SK-N-MC (cell line): Measurements from ENCODE around the gene LITAF.

Source experiments
- DNase-seq: peaks from one replicate; pipeline ENCODE4 v3.0.0-alpha.2; 2011; ENCODE audit warnings: low read depth, low spot score
- H3K27ac ChIP-seq: fragments of 200-600 bp; sonication (generic); 2 replicates; pipeline ENCODE4 v1.5.1; 2016; ENCODE audit warnings: mixed run types
- H3K36me3 ChIP-seq: fragments of 200-600 bp; sonication (generic); 2 replicates; pipeline ENCODE4 v1.6.1; 2017; ENCODE audit warnings: antibody characterized with exemption, low read length, mixed read lengths; ENCODE audit not compliant: insufficient read depth
- H3K4me3 ChIP-seq: fragments of 200-600 bp; sonication (generic); 2 replicates; pipeline ENCODE4 v1.5.1; 2016
- H3K9ac ChIP-seq: fragments of 200-600 bp; sonication (generic); 2 replicates; pipeline ENCODE4 v1.8.0; 2017; ENCODE audit warnings: mixed run types, mixed read lengths; ENCODE audit not compliant: insufficient read length
- H3K9me3 ChIP-seq: fragments of 200-600 bp; sonication (generic); 2 replicates; pipeline ENCODE4 v1.6.1; 2017; ENCODE audit warnings: low read depth, mild to moderate bottlenecking, antibody characterized with exemption, low read length, moderate library complexity, mixed read lengths
- EZH2 ChIP-seq: fragments of 200-600 bp; sonication (generic); IDR thresholded peaks from one replicate; pipeline ENCODE4 v1.6.1; 2017; ENCODE audit warnings: antibody characterized with exemption
- FOXP2 ChIP-seq: optimal IDR thresholded peaks from 2 replicates; pipeline ENCODE3; 2011; ENCODE audit warnings: mild to moderate bottlenecking, moderate library complexity; ENCODE audit not compliant: insufficient read depth; ENCODE audit errors: extremely low read length, control extremely low read depth
- POLR2AphosphoS5 ChIP-seq: IDR thresholded peaks from 2 replicates; pipeline ENCODE4 v1.6.1; 2012; ENCODE audit warnings: mild to moderate bottlenecking, low read depth, low read length, borderline replicate concordance

LITAF gene

GRCh38 chr16:11530171-11530940 lies 56.4 kb downstream of the LITAF start:
- no peak for DNase-seq
- Histone ChIP-seq H3K9ac (no peak overlapping the region), H3K4me3 (no peak overlapping the region), H3K9me3 (no peaks in the 10 kb centered on the region), H3K36me3 (no peaks in the 10 kb centered on the region), H3K27ac (no peak overlapping the region)
- TF ChIP-seq EZH2 (no peak), POLR2AphosphoS5 (no peak), FOXP2 (no peak)

GRCh38 chr16:11529285-11529684 lies 57.4 kb downstream of the LITAF start:
- Histone ChIP-seq H3K9ac (no peak overlapping the region), H3K9me3 (no peaks in the 10 kb centered on the region), H3K4me3 (no peak overlapping the region), H3K27ac (no peak overlapping the region), H3K36me3 (no peaks in the 10 kb centered on the region)
- DNase-seq = no peak
- no peak for TF ChIP-seq FOXP2
- no peak for TF ChIP-seq POLR2AphosphoS5
- no peak for TF ChIP-seq EZH2

- Histone ChIP-seq H3K36me3 (no peaks in the 10 kb centered on the region), H3K9ac (no peak overlapping the region), H3K4me3 (no peak overlapping the region), H3K27ac (no peak overlapping the region), H3K9me3 (no peaks in the 10 kb centered on the region)
- DNase-seq = no peak
- no peak for TF ChIP-seq EZH2
- TF ChIP-seq POLR2AphosphoS5 = no peak
- TF ChIP-seq FOXP2 = no peak
Observed at GRCh38 chr16:11528053-11528452, 58.7 kb downstream of the LITAF start.

- no peak for TF ChIP-seq EZH2
- TF ChIP-seq POLR2AphosphoS5 = no peak
- TF ChIP-seq FOXP2 = no peak
- Histone ChIP-seq H3K4me3 (no peak overlapping the region), H3K27ac (no peak overlapping the region), H3K9ac (no peak overlapping the region), H3K9me3 (no peaks in the 10 kb centered on the region), H3K36me3 (no peaks in the 10 kb centered on the region)
- no peak for DNase-seq
Observed at GRCh38 chr16:11526655-11527350, 59.9 kb downstream of the LITAF start.

- TF ChIP-seq EZH2 (no peak), FOXP2 (no peak), POLR2AphosphoS5 (no peak)
- Histone ChIP-seq H3K9ac (no peak overlapping the region), H3K9me3 (no peaks in the 10 kb centered on the region), H3K36me3 (no peaks in the 10 kb centered on the region), H3K27ac (no peak overlapping the region), H3K4me3 (no peak overlapping the region)
- DNase-seq = no peak
Observed at GRCh38 chr16:11524098-11524760, 62.5 kb downstream of the LITAF start.

GRCh38 chr16:11521055-11521454 lies 65.7 kb downstream of the LITAF start:
- no peaks in the 10 kb centered on the region for H3K9me3 ChIP-seq
- DNase-seq = no peak
- H3K27ac ChIP-seq = no peak overlapping the region
- TF ChIP-seq POLR2AphosphoS5 (no peak), FOXP2 (no peak), EZH2 (no peak)
- H3K9ac ChIP-seq = no peak overlapping the region
- no peak overlapping the region for H3K4me3 ChIP-seq
- no peaks in the 10 kb centered on the region for H3K36me3 ChIP-seq

GRCh38 chr16:11520442-11520841 lies 66.3 kb downstream of the LITAF start:
- no peaks in the 10 kb centered on the region for H3K9me3 ChIP-seq
- DNase-seq = no peak
- H3K36me3 ChIP-seq = no peaks in the 10 kb centered on the region
- H3K4me3 ChIP-seq = no peak overlapping the region
- H3K27ac ChIP-seq = no peak overlapping the region
- no peak overlapping the region for H3K9ac ChIP-seq
- TF ChIP-seq EZH2 (no peak), POLR2AphosphoS5 (no peak), FOXP2 (no peak)

GRCh38 chr16:11517961-11518360 lies 68.8 kb downstream of the LITAF start:
- TF ChIP-seq EZH2 = no peak
- no peak for TF ChIP-seq POLR2AphosphoS5
- no peak for TF ChIP-seq FOXP2
- Histone ChIP-seq H3K27ac (no peak overlapping the region), H3K36me3 (no peaks in the 10 kb centered on the region), H3K9me3 (no peaks in the 10 kb centered on the region), H3K9ac (no peak overlapping the region), H3K4me3 (no peak overlapping the region)
- DNase-seq = no peak
